ENCODE results near the gene TREH.

TREH gene

GRCh38 chr11:118645066-118645715 lies 34.3 kb downstream of the TREH start:
- Histone ChIP-seq H3K9me3 (ENCODE audit: low read length) (no peaks in the 10 kb centered on the region), H3K27me3 (ENCODE audit: insufficient read depth, low read length) (no peaks in the 10 kb centered on the region), H3K4me1 (ENCODE audit: insufficient read depth, low read length) (no peaks in the 10 kb centered on the region), H3K36me3 (ENCODE audit: insufficient read depth, low read length) (peaks cover 90% of the 10 kb centered on the region), H2AFZ (ENCODE audit: low read depth, low read length) (no peak overlapping the region), H3K4me3 (ENCODE audit: low read length) (no peak overlapping the region)

- peaks cover 87% of the 10 kb centered on the region for H3K36me3 ChIP-seq (ENCODE audit: insufficient read depth, low read length)
- H3K4me1 ChIP-seq (ENCODE audit: insufficient read depth, low read length) = no peaks in the 10 kb centered on the region
- no peaks in the 10 kb centered on the region for H3K9me3 ChIP-seq (ENCODE audit: low read length)
- H2AFZ ChIP-seq (ENCODE audit: low read depth, low read length) = no peak overlapping the region
- no peaks in the 10 kb centered on the region for H3K27me3 ChIP-seq (ENCODE audit: insufficient read depth, low read length)
- H3K4me3 ChIP-seq (ENCODE audit: low read length) = no peak overlapping the region
Measured at GRCh38 chr11:118644496-118644895, 35.0 kb downstream of the TREH start.

GRCh38 chr11:118643995-118644345 lies 35.5 kb downstream of the TREH start:
- Histone ChIP-seq H2AFZ (ENCODE audit: low read depth, low read length) (no peak overlapping the region), H3K27me3 (ENCODE audit: insufficient read depth, low read length) (no peaks in the 10 kb centered on the region), H3K4me3 (ENCODE audit: low read length) (no peak overlapping the region), H3K9me3 (ENCODE audit: low read length) (no peaks in the 10 kb centered on the region), H3K36me3 (ENCODE audit: insufficient read depth, low read length) (peaks cover 88% of the 10 kb centered on the region), H3K4me1 (ENCODE audit: insufficient read depth, low read length) (no peaks in the 10 kb centered on the region)

GRCh38 chr11:118643142-118643994 lies 36.1 kb downstream of the TREH start:
- Histone ChIP-seq H3K4me1 (ENCODE audit: insufficient read depth, low read length) (no peaks in the 10 kb centered on the region), H3K36me3 (ENCODE audit: insufficient read depth, low read length) (peaks cover 90% of the 10 kb centered on the region), H3K27me3 (ENCODE audit: insufficient read depth, low read length) (no peaks in the 10 kb centered on the region), H3K9me3 (ENCODE audit: low read length) (no peaks in the 10 kb centered on the region), H3K4me3 (ENCODE audit: low read length) (no peak overlapping the region), H2AFZ (ENCODE audit: low read depth, low read length) (no peak overlapping the region)

- Histone ChIP-seq H3K4me1 (ENCODE audit: insufficient read depth, low read length) (no peaks in the 10 kb centered on the region), H3K36me3 (ENCODE audit: insufficient read depth, low read length) (peaks cover 86% of the 10 kb centered on the region), H3K4me3 (ENCODE audit: low read length) (no peak overlapping the region)
Measured at GRCh38 chr11:118641397-118642019, 37.9 kb downstream of the TREH start.

GRCh38 chr11:118640332-118641154 lies 38.9 kb downstream of the TREH start:
- no peak overlapping the region for H2AFZ ChIP-seq (ENCODE audit: low read depth, low read length)
- H3K36me3 ChIP-seq (ENCODE audit: insufficient read depth, low read length) = peaks cover 90% of the 10 kb centered on the region
- H3K4me1 ChIP-seq (ENCODE audit: insufficient read depth, low read length) = no peaks in the 10 kb centered on the region
- no peaks in the 10 kb centered on the region for H3K9me3 ChIP-seq (ENCODE audit: low read length)
- H3K4me3 ChIP-seq (ENCODE audit: low read length) = no peak overlapping the region
- no peaks in the 10 kb centered on the region for H3K27me3 ChIP-seq (ENCODE audit: insufficient read depth, low read length)

More at GRCh38 chr11:118641397-118642019, 37.9 kb downstream of the TREH start:
- H2AFZ ChIP-seq (ENCODE audit: low read depth, low read length) = no peak overlapping the region
- H3K9me3 ChIP-seq (ENCODE audit: low read length) = no peaks in the 10 kb centered on the region
- no peaks in the 10 kb centered on the region for H3K27me3 ChIP-seq (ENCODE audit: insufficient read depth, low read length)

GRCh38 chr11:118639899-118640298 lies 39.6 kb downstream of the TREH start:
- no peaks in the 10 kb centered on the region for H3K4me1 ChIP-seq (ENCODE audit: insufficient read depth, low read length)

GRCh38 chr11:118638726-118639125 lies 40.7 kb downstream of the TREH start:
- Histone ChIP-seq H2AFZ (ENCODE audit: low read depth, low read length) (no peak overlapping the region), H3K4me3 (ENCODE audit: low read length) (no peak overlapping the region), H3K9me3 (ENCODE audit: low read length) (no peaks in the 10 kb centered on the region), H3K36me3 (ENCODE audit: insufficient read depth, low read length) (peaks cover 85% of the 10 kb centered on the region), H3K4me1 (ENCODE audit: insufficient read depth, low read length) (no peaks in the 10 kb centered on the region), H3K27me3 (ENCODE audit: insufficient read depth, low read length) (no peaks in the 10 kb centered on the region)

More at GRCh38 chr11:118639899-118640298, 39.6 kb downstream of the TREH start:
- H3K36me3 ChIP-seq (ENCODE audit: insufficient read depth, low read length) = peaks cover 88% of the 10 kb centered on the region
- H3K4me3 ChIP-seq (ENCODE audit: low read length) = no peak overlapping the region
- H3K27me3 ChIP-seq (ENCODE audit: insufficient read depth, low read length) = no peaks in the 10 kb centered on the region
- no peaks in the 10 kb centered on the region for H3K9me3 ChIP-seq (ENCODE audit: low read length)
- no peak overlapping the region for H2AFZ ChIP-seq (ENCODE audit: low read depth, low read length)

- Histone ChIP-seq H2AFZ (ENCODE audit: low read depth, low read length) (no peak overlapping the region), H3K27me3 (ENCODE audit: insufficient read depth, low read length) (no peaks in the 10 kb centered on the region), H3K36me3 (ENCODE audit: insufficient read depth, low read length) (peaks cover 84% of the 10 kb centered on the region), H3K9me3 (ENCODE audit: low read length) (no peaks in the 10 kb centered on the region), H3K4me1 (ENCODE audit: insufficient read depth, low read length) (no peaks in the 10 kb centered on the region), H3K4me3 (ENCODE audit: low read length) (no peak overlapping the region)
Measured at GRCh38 chr11:118636569-118637290, 42.7 kb downstream of the TREH start.

GRCh38 chr11:118635642-118636041 lies 43.8 kb downstream of the TREH start:
- no peaks in the 10 kb centered on the region for H3K9me3 ChIP-seq (ENCODE audit: low read length)
- H2AFZ ChIP-seq (ENCODE audit: low read depth, low read length) = no peak overlapping the region
- peaks cover 83% of the 10 kb centered on the region for H3K36me3 ChIP-seq (ENCODE audit: insufficient read depth, low read length)
- no peaks in the 10 kb centered on the region for H3K27me3 ChIP-seq (ENCODE audit: insufficient read depth, low read length)
- no peaks in the 10 kb centered on the region for H3K4me1 ChIP-seq (ENCODE audit: insufficient read depth, low read length)
- H3K4me3 ChIP-seq (ENCODE audit: low read length) = no peak overlapping the region

- Histone ChIP-seq H2AFZ (ENCODE audit: low read depth, low read length) (no peak overlapping the region), H3K36me3 (ENCODE audit: insufficient read depth, low read length) (peaks cover 83% of the 10 kb centered on the region), H3K27me3 (ENCODE audit: insufficient read depth, low read length) (no peaks in the 10 kb centered on the region), H3K4me3 (ENCODE audit: low read length) (no peak overlapping the region), H3K9me3 (ENCODE audit: low read length) (no peaks in the 10 kb centered on the region), H3K4me1 (ENCODE audit: insufficient read depth, low read length) (no peaks in the 10 kb centered on the region)
Measured at GRCh38 chr11:118635237-118635591, 44.2 kb downstream of the TREH start.

GRCh38 chr11:118634431-118635236 lies 44.8 kb downstream of the TREH start:
- no peaks in the 10 kb centered on the region for H3K4me1 ChIP-seq (ENCODE audit: insufficient read depth, low read length)
- peaks cover 83% of the 10 kb centered on the region for H3K36me3 ChIP-seq (ENCODE audit: insufficient read depth, low read length)
- no peaks in the 10 kb centered on the region for H3K9me3 ChIP-seq (ENCODE audit: low read length)
- no peaks in the 10 kb centered on the region for H3K27me3 ChIP-seq (ENCODE audit: insufficient read depth, low read length)
- no peak overlapping the region for H3K4me3 ChIP-seq (ENCODE audit: low read length)
- H2AFZ ChIP-seq (ENCODE audit: low read depth, low read length) = no peak overlapping the region

Data from neuron (in vitro differentiated cells).